ENCODE results near the gene BIRC5. TPM values are rescaled to one million over a fixed set of nuclear protein-coding genes. Genes with fewer than 3 reads are reported as not detected.

BIRC5 gene
- total RNA-seq, 1 donor from 2014 or later, result 1.1 TPM

- no peaks in the 10 kb centered on the region for H3K9me3 ChIP-seq
- intact Hi-C loops (cut with DNase I), result no loop called here
- no peak for TF ChIP-seq CTCF (IDR thresholded peaks at IDR 0.05)
- no peak overlapping the region for H3K27ac ChIP-seq
- DNase-seq (no peak), ATAC-seq (no peak)
- no peaks in the 10 kb centered on the region for H3K27me3 ChIP-seq
- H3K4me1 ChIP-seq, result peaks cover 6% of the 10 kb centered on the region
- no peak overlapping the region for H3K4me3 ChIP-seq
- no peaks in the 10 kb centered on the region for H3K36me3 ChIP-seq
Measured at GRCh38 chr17:78202666-78203065, 11.4 kb upstream of the BIRC5 start.

- TF ChIP-seq CTCF (IDR thresholded peaks at IDR 0.05), result no peak
- no peaks in the 10 kb centered on the region for H3K27me3 ChIP-seq
- no peak overlapping the region for H3K4me3 ChIP-seq
- no peak overlapping the region for H3K27ac ChIP-seq
- H3K36me3 ChIP-seq, result no peaks in the 10 kb centered on the region
- H3K4me1 ChIP-seq, result peaks cover 3% of the 10 kb centered on the region
- intact Hi-C loops (cut with DNase I), result no loop called here
- ATAC-seq (no peak), DNase-seq (no peak)
- no peaks in the 10 kb centered on the region for H3K9me3 ChIP-seq
Measured at GRCh38 chr17:78204387-78205123, 9.5 kb upstream of the BIRC5 start.

- Histone ChIP-seq H3K4me1 (no peaks in the 10 kb centered on the region), H3K36me3 (no peaks in the 10 kb centered on the region), H3K4me3 (no peak overlapping the region), H3K27ac (no peak overlapping the region), H3K9me3 (no peaks in the 10 kb centered on the region), H3K27me3 (no peaks in the 10 kb centered on the region)
- DNase-seq (no peak), ATAC-seq (no peak)
- TF ChIP-seq CTCF (IDR thresholded peaks at IDR 0.05), result no peak
- intact Hi-C loops (cut with DNase I), result no loop called here
Measured at GRCh38 chr17:78205124-78205775, 8.8 kb upstream of the BIRC5 start.

- no peak for TF ChIP-seq CTCF (IDR thresholded peaks at IDR 0.05)
- Histone ChIP-seq H3K36me3 (no peaks in the 10 kb centered on the region), H3K4me1 (no peaks in the 10 kb centered on the region), H3K4me3 (no peak overlapping the region), H3K27me3 (no peaks in the 10 kb centered on the region), H3K27ac (no peak overlapping the region), H3K9me3 (no peaks in the 10 kb centered on the region)
- ATAC-seq (no peak), DNase-seq (no peak)
- intact Hi-C loops (cut with DNase I), result no loop called here
Measured at GRCh38 chr17:78206298-78206697, 7.8 kb upstream of the BIRC5 start.

GRCh38 chr17:78208486-78208885, 5.6 kb upstream of the BIRC5 start:
- Histone ChIP-seq H3K9me3 (no peaks in the 10 kb centered on the region), H3K27ac (no peak overlapping the region), H3K36me3 (no peaks in the 10 kb centered on the region), H3K27me3 (no peaks in the 10 kb centered on the region), H3K4me1 (no peaks in the 10 kb centered on the region), H3K4me3 (no peak overlapping the region)
- DNase-seq (no peak), ATAC-seq (no peak)
- intact Hi-C loops (cut with DNase I), result no loop called here
- TF ChIP-seq CTCF (IDR thresholded peaks at IDR 0.05), result no peak

Data from upper lobe of right lung (tissue), 1 donor.